Adrenal gland (tissue), 5 donors: ENCODE measurements around the gene KCNIP3.

Experiments
- CTCF ChIP-seq, 6 experiments: fragments of 450-650 bp in 4 of 6; fragments of 200-600 bp in 2 of 6; sonication (generic) in 1 of 6; IDR thresholded peaks; 1 replicate in 5 of 6; 2 replicates in 1 of 6; pipeline versions ENCODE4 v1.5.1 to v1.8.0; 2016 to 2021; ENCODE audit warnings: antibody characterized with exemption in 6 of 6, mild to moderate bottlenecking in 2 of 6, moderate library complexity in 1 of 6
- POLR2A ChIP-seq, 2 donors: fragments of 450-650 bp; IDR thresholded peaks; one replicate each; pipeline ENCODE4 v1.6.1; 2017; ENCODE audit warnings: antibody characterized with exemption in 2 of 2, mild to moderate bottlenecking in 2 of 2, moderate library complexity in 1 of 2
- donor health status: DM: no; HTN: no; CAD: no.

DNA sequence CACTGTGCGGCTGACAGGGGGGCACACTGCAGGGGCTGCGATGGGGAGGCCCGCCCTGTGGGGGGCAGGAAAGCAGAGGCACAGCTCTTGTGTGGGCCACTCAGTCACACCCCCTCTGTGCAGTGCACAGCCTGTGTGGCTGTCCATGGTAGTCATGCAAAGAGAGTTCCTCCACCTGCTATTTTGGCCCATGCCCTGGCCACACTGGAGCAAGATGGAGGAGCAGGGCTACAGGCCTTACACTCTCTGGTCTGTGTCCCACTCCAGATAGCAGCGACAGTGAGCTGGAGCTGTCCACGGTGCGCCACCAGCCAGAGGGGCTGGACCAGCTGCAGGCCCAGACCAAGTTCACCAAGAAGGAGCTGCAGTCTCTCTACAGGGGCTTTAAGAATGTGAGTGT is 76.9 kb downstream of the KCNIP3 start:
- no peak for TF ChIP-seq CTCF (IDR thresholded peaks at IDR 0.05)
- TF ChIP-seq POLR2A (IDR thresholded peaks at IDR 0.05) = no peak
